ENCODE measurements around the gene PTGES.
A peak's percentile ranks its signal among the peaks of the same experiment; 100 is the strongest.

Gene PTGES

GRCh38 chr9:129703667-129704355 lies 49.0 kb downstream of the PTGES start:
- Histone ChIP-seq H3K9me3 (ENCODE audit: control insufficient read depth, insufficient read depth, low read length) (no peaks in the 10 kb centered on the region), H3K36me3 (ENCODE audit: control insufficient read depth, insufficient read depth, low read length) (no peaks in the 10 kb centered on the region), H3K4me1 (ENCODE audit: control insufficient read depth, insufficient read depth, low read length) (no peaks in the 10 kb centered on the region), H3K27me3 (ENCODE audit: control insufficient read depth, insufficient read depth, low read length) (no peaks in the 10 kb centered on the region), H3K4me3 (ENCODE audit: low read length) (no peak overlapping the region), H3K27ac (ENCODE audit: low read length) (no peak overlapping the region)
- no CpG with 5 or more reads among the region's 17 CpGs for WGBS (ENCODE audit: insufficient coverage, insufficient read length)
- no peak for DNase-seq (ENCODE audit: low read depth, low spot score)

DNA sequence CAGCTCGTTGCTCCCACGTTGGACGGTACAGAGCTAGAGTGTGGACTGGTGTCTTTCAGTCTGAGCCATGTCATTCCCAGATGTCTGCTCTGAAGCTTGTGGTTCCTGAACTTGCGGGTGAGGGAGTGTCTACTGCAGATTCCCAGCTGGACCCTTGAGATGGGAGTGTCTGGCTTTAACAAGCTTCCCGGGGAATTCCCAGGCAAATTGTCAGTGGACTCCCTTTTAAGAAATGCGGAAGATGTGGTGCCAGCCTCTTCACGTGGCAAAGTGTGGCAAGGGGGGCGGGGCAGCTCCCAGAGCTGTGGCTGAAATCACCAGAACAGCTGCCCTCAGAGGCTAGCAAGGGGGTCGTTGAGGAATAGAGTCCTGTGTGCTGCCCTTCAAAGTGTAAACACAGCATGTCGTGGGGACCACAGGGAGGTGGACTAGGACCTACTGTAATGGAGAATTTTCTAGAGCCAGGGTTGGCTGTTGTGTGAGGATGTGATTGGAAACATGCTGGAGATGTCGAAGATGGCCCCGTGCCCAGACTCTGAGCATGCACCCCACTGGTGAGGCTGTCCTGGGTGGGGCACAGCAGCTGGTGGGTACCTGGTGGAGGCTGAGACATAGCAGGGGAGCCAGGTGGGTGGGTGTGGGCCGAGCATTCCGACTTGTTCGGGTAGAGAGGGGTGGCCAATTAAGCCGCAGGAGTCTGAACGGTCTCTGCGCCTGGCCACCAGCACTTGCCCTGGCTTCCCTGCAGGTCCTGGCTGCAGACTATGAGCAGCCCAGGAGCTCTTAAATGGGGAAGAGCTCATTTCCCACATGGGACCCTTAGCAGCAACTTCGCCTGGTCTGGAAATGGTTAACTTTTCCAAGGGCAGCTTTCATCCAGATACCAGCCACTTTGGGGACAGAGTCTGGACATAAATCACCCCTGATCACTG lies 50.0 kb downstream of the PTGES start:
- H3K27ac ChIP-seq (ENCODE audit: low read length), result no peak overlapping the region
- DNase-seq (ENCODE audit: low read depth, low spot score), result no peak
- H3K27me3 ChIP-seq (ENCODE audit: control insufficient read depth, insufficient read depth, low read length), result no peaks in the 10 kb centered on the region
- no CpG with 5 or more reads among the region's 19 CpGs for WGBS (ENCODE audit: insufficient coverage, insufficient read length)
- no peak overlapping the region for H3K4me3 ChIP-seq (ENCODE audit: low read length)
- H3K9me3 ChIP-seq (ENCODE audit: control insufficient read depth, insufficient read depth, low read length), result no peaks in the 10 kb centered on the region
- no peaks in the 10 kb centered on the region for H3K36me3 ChIP-seq (ENCODE audit: control insufficient read depth, insufficient read depth, low read length)
- peaks cover 3% of the 10 kb centered on the region; the same call in 1 of the 2 replicates for H3K4me1 ChIP-seq (ENCODE audit: control insufficient read depth, insufficient read depth, low read length)

GRCh38 chr9:129701549-129701948 lies 51.3 kb downstream of the PTGES start:
- peaks cover 4% of the 10 kb centered on the region; the same call in 1 of the 2 replicates for H3K4me1 ChIP-seq (ENCODE audit: control insufficient read depth, insufficient read depth, low read length)
- no CpG with 5 or more reads among the region's 5 CpGs for WGBS (ENCODE audit: insufficient coverage, insufficient read length)
- no peak overlapping the region for H3K27ac ChIP-seq (ENCODE audit: low read length)
- no peak overlapping the region for H3K4me3 ChIP-seq (ENCODE audit: low read length)
- H3K9me3 ChIP-seq (ENCODE audit: control insufficient read depth, insufficient read depth, low read length), result no peaks in the 10 kb centered on the region
- H3K27me3 ChIP-seq (ENCODE audit: control insufficient read depth, insufficient read depth, low read length), result no peaks in the 10 kb centered on the region
- DNase-seq (ENCODE audit: low read depth, low spot score), result no peak
- no peaks in the 10 kb centered on the region for H3K36me3 ChIP-seq (ENCODE audit: control insufficient read depth, insufficient read depth, low read length)

DNA sequence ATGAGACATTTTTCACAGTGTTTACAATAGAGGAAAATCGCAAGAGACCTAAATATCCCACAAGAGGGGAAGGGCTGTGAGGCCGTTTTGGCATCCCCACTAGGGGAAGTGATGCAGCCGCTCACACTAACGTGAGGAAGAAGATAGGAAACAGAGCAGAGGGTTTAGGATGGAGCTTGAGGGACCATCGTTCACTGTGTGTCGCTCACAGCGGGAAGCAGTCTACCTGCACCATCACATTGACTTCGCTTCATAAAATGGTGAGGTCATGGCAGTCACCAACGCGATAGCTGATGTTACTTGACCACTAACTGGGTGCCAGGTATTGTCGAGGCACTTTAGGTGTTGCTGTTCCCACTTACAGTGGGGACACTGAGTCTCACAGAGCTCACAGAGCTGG lies 51.8 kb downstream of the PTGES start:
- no CpG with 5 or more reads among the region's 11 CpGs for WGBS (ENCODE audit: insufficient coverage, insufficient read length)
- Histone ChIP-seq H3K4me3 (ENCODE audit: low read length) (no peak overlapping the region), H3K4me1 (ENCODE audit: control insufficient read depth, insufficient read depth, low read length) (peaks cover 4% of the 10 kb centered on the region; the same call in 1 of the 2 replicates), H3K9me3 (ENCODE audit: control insufficient read depth, insufficient read depth, low read length) (no peaks in the 10 kb centered on the region), H3K27ac (ENCODE audit: low read length) (no peak overlapping the region), H3K27me3 (ENCODE audit: control insufficient read depth, insufficient read depth, low read length) (no peaks in the 10 kb centered on the region), H3K36me3 (ENCODE audit: control insufficient read depth, insufficient read depth, low read length) (no peaks in the 10 kb centered on the region)
- DNase-seq (ENCODE audit: low read depth, low spot score), result no peak

DNA sequence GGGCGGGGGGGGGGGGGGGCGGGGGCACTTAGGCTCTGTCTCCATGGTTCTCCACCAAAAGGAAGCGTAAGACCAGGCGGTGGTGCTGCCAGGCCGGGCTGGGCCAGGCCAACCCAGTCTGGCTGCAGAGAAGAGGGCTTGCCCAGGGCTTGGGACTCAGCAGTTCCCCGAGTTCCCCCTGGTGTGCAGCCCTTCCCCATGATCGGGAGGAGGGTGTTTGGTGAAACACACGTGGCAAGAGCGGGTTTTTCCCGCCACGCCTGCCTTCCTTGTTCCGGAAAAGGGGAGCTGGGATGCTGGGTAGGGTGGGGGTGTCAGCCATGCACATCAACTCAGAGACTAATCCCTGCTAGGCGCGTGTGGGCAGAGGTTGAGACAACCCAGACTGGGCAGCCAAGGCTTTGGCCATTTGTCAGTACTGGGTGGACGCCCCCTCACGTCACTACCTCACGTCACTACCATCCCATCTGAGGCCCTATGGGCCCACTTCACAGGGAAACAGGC lies 54.5 kb downstream of the PTGES start:
- H3K36me3 ChIP-seq (ENCODE audit: control insufficient read depth, insufficient read depth, low read length), result no peaks in the 10 kb centered on the region
- H3K4me1 ChIP-seq (ENCODE audit: control insufficient read depth, insufficient read depth, low read length), result peaks cover 4% of the 10 kb centered on the region; the same call in 1 of the 2 replicates
- H3K4me3 ChIP-seq (ENCODE audit: low read length), result no peak overlapping the region
- DNase-seq (ENCODE audit: low read depth, low spot score), result no peak
- no peaks in the 10 kb centered on the region for H3K9me3 ChIP-seq (ENCODE audit: control insufficient read depth, insufficient read depth, low read length)
- no CpG with 5 or more reads among the region's 17 CpGs for WGBS (ENCODE audit: insufficient coverage, insufficient read length)
- no peaks in the 10 kb centered on the region for H3K27me3 ChIP-seq (ENCODE audit: control insufficient read depth, insufficient read depth, low read length)
- H3K27ac ChIP-seq (ENCODE audit: low read length), result no peak overlapping the region

- H3K27me3 ChIP-seq (ENCODE audit: control insufficient read depth, insufficient read depth, low read length), result no peaks in the 10 kb centered on the region
- H3K4me1 ChIP-seq (ENCODE audit: control insufficient read depth, insufficient read depth, low read length), result peaks cover 4% of the 10 kb centered on the region; the same call in 1 of the 2 replicates
- H3K4me3 ChIP-seq (ENCODE audit: low read length), result peak overlapping the region; percentile 61; the same call in 1 of the 2 replicates
- DNase-seq (ENCODE audit: low read depth, low spot score), result no peak
- H3K9me3 ChIP-seq (ENCODE audit: control insufficient read depth, insufficient read depth, low read length), result no peaks in the 10 kb centered on the region
- WGBS (ENCODE audit: insufficient coverage, insufficient read length), result no CpG with 5 or more reads among the region's 25 CpGs
- H3K36me3 ChIP-seq (ENCODE audit: control insufficient read depth, insufficient read depth, low read length), result no peaks in the 10 kb centered on the region
- H3K27ac ChIP-seq (ENCODE audit: low read length), result no peak overlapping the region
Measured at GRCh38 chr9:129697656-129698253, 55.1 kb downstream of the PTGES start.

DNA sequence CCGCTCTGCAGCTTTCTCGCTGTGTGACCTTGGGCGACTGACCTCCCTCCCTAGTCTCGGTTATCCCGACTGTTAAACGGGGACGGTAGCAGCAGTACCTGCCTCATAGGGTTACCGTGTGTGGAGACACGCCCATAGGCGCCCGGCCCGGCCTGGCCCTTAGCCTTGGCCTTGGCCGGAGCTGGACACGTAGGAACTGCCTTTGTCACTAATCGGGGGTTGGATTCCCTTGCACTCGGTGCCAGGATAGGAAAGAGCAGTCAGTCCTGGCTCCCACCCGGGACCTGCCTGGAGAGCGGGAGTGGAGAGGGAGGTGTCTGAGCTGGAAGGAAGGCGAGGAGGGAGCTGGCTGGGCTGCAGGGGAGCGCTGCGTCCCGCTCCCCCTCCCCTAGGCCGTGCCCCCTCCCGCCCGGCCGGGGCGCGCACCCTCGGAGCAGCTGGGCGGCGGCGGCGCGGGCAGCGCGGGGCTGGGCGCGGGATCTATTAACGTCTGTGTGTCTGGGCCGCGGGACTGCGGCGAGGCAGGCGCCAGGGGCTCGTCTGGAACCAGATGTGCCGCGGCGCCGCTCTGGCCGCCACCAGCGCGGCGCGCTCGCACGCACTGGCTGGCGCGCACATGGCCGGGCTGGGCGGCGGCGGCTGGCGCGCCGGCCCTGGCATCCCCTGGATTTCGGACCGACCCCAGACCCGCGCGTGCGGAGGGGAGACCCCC lies 55.7 kb downstream of the PTGES start:
- no CpG with 5 or more reads among the region's 71 CpGs for WGBS (ENCODE audit: insufficient coverage, insufficient read length)
- no peak for DNase-seq (ENCODE audit: low read depth, low spot score)
- no peaks in the 10 kb centered on the region for H3K27me3 ChIP-seq (ENCODE audit: control insufficient read depth, insufficient read depth, low read length)
- H3K4me3 ChIP-seq (ENCODE audit: low read length), result peak overlapping the region; percentile 61; the same call in 1 of the 2 replicates
- H3K4me1 ChIP-seq (ENCODE audit: control insufficient read depth, insufficient read depth, low read length), result peaks cover 4% of the 10 kb centered on the region; the same call in 1 of the 2 replicates
- H3K27ac ChIP-seq (ENCODE audit: low read length), result no peak overlapping the region
- H3K9me3 ChIP-seq (ENCODE audit: control insufficient read depth, insufficient read depth, low read length), result no peaks in the 10 kb centered on the region
- H3K36me3 ChIP-seq (ENCODE audit: control insufficient read depth, insufficient read depth, low read length), result no peaks in the 10 kb centered on the region

- Histone ChIP-seq H3K4me1 (ENCODE audit: control insufficient read depth, insufficient read depth, low read length) (peaks cover 4% of the 10 kb centered on the region; the same call in 1 of the 2 replicates), H3K36me3 (ENCODE audit: control insufficient read depth, insufficient read depth, low read length) (no peaks in the 10 kb centered on the region), H3K27me3 (ENCODE audit: control insufficient read depth, insufficient read depth, low read length) (no peaks in the 10 kb centered on the region), H3K9me3 (ENCODE audit: control insufficient read depth, insufficient read depth, low read length) (no peaks in the 10 kb centered on the region), H3K27ac (ENCODE audit: low read length) (no peak overlapping the region), H3K4me3 (ENCODE audit: low read length) (no peak overlapping the region)
- DNase-seq (ENCODE audit: low read depth, low spot score), result no peak
- WGBS (ENCODE audit: insufficient coverage, insufficient read length), result no CpG with 5 or more reads among the region's 3 CpGs
Measured at GRCh38 chr9:129695870-129696269, 57.0 kb downstream of the PTGES start.

GRCh38 chr9:129694243-129694646 lies 58.6 kb downstream of the PTGES start:
- Histone ChIP-seq H3K27ac (ENCODE audit: low read length) (no peak overlapping the region), H3K4me1 (ENCODE audit: control insufficient read depth, insufficient read depth, low read length) (peaks cover 4% of the 10 kb centered on the region; the same call in 1 of the 2 replicates), H3K36me3 (ENCODE audit: control insufficient read depth, insufficient read depth, low read length) (no peaks in the 10 kb centered on the region), H3K27me3 (ENCODE audit: control insufficient read depth, insufficient read depth, low read length) (no peaks in the 10 kb centered on the region), H3K4me3 (ENCODE audit: low read length) (no peak overlapping the region), H3K9me3 (ENCODE audit: control insufficient read depth, insufficient read depth, low read length) (no peaks in the 10 kb centered on the region)
- no peak for DNase-seq (ENCODE audit: low read depth, low spot score)
- WGBS (ENCODE audit: insufficient coverage, insufficient read length), result no CpG with 5 or more reads among the region's 11 CpGs
